ENCODE data around the gene CPPED1. TPM values are rescaled to one million over a fixed set of nuclear protein-coding genes. Genes with fewer than 3 reads are reported as not detected.

The CPPED1 gene
- total and polyA plus RNA-seq, 2 donors (not counting 1 experiment from before 2014, with no cell fraction given): 7.4 to 19.8 TPM

GRCh38 chr16:12732600-12732999 lies 71.1 kb downstream of the CPPED1 start:
- no peak overlapping the region for H3K9ac ChIP-seq (ENCODE audit: insufficient read depth, low read length)
- no peaks in the 10 kb centered on the region for H3K79me2 ChIP-seq (ENCODE audit: control insufficient read depth, insufficient read depth, low read length)
- H3K27me3 ChIP-seq (ENCODE audit: control insufficient read depth, insufficient read depth, low read length): no peaks in the 10 kb centered on the region
- H3K4me1 ChIP-seq (ENCODE audit: control insufficient read depth, extremely low read depth, insufficient read depth, low read length): no peaks in the 10 kb centered on the region
- no peak for DNase-seq (ENCODE audit: low read depth in 2 of 2)
- H2AFZ ChIP-seq (ENCODE audit: low read length): no peak overlapping the region
- no peak overlapping the region for H3K4me3 ChIP-seq (replicated peaks in 1 of 4; ENCODE audit: control extremely low read depth in 1 of 4, insufficient read depth in 1 of 4, low read depth in 3 of 4, low read length in 4 of 4)
- no peak overlapping the region for H3K4me2 ChIP-seq (ENCODE audit: extremely low read depth, insufficient read depth, low read length)
- no peaks in the 10 kb centered on the region for H3K9me3 ChIP-seq (ENCODE audit: control insufficient read depth, insufficient read depth, low read depth, low read length)
- H3K27ac ChIP-seq (ENCODE audit: insufficient read depth, low read length): no peak overlapping the region
- no peaks in the 10 kb centered on the region for H4K20me1 ChIP-seq (ENCODE audit: control insufficient read depth, extremely low read depth, insufficient read depth, low read length)
- no peak for TF ChIP-seq CTCF (conservative IDR thresholded peaks at IDR 0.05 in 1 of 2, IDR thresholded peaks at IDR 0.05 in 1 of 2; ENCODE audit: low read depth in 1 of 2, low read length in 2 of 2)
- TF ChIP-seq EZH2 (IDR thresholded peaks at IDR 0.05; ENCODE audit: low read length, missing control alignments): no peak
- H3K36me3 ChIP-seq (ENCODE audit: control insufficient read depth, insufficient read depth, low read length): no peaks in the 10 kb centered on the region

- Histone ChIP-seq H3K27me3 (ENCODE audit: control insufficient read depth, insufficient read depth, low read length) (no peaks in the 10 kb centered on the region), H3K9ac (ENCODE audit: insufficient read depth, low read length) (no peak overlapping the region), H4K20me1 (ENCODE audit: control insufficient read depth, extremely low read depth, insufficient read depth, low read length) (no peaks in the 10 kb centered on the region), H3K27ac (ENCODE audit: insufficient read depth, low read length) (no peak overlapping the region), H3K9me3 (ENCODE audit: control insufficient read depth, insufficient read depth, low read depth, low read length) (no peaks in the 10 kb centered on the region), H3K4me2 (ENCODE audit: extremely low read depth, insufficient read depth, low read length) (no peak overlapping the region), H3K79me2 (ENCODE audit: control insufficient read depth, insufficient read depth, low read length) (no peaks in the 10 kb centered on the region), H3K4me3 (replicated peaks in 1 of 4; ENCODE audit: control extremely low read depth in 1 of 4, insufficient read depth in 1 of 4, low read depth in 3 of 4, low read length in 4 of 4) (no peak overlapping the region), H2AFZ (ENCODE audit: low read length) (no peak overlapping the region), H3K36me3 (ENCODE audit: control insufficient read depth, insufficient read depth, low read length) (no peaks in the 10 kb centered on the region), H3K4me1 (ENCODE audit: control insufficient read depth, extremely low read depth, insufficient read depth, low read length) (no peaks in the 10 kb centered on the region)
- peak; percentile 11 to 72 for DNase-seq (ENCODE audit: low read depth in 2 of 2)
- TF ChIP-seq EZH2 (IDR thresholded peaks at IDR 0.05; ENCODE audit: low read length, missing control alignments) (no peak), CTCF (conservative IDR thresholded peaks at IDR 0.05 in 1 of 2, IDR thresholded peaks at IDR 0.05 in 1 of 2; ENCODE audit: low read depth in 1 of 2, low read length in 2 of 2) (no peak)
Observed at GRCh38 chr16:12729448-12729847, 74.2 kb downstream of the CPPED1 start.

- no peak for DNase-seq (ENCODE audit: low read depth in 2 of 2)
- H3K36me3 ChIP-seq (ENCODE audit: control insufficient read depth, insufficient read depth, low read length): no peaks in the 10 kb centered on the region
- H3K4me2 ChIP-seq (ENCODE audit: extremely low read depth, insufficient read depth, low read length): no peak overlapping the region
- no peaks in the 10 kb centered on the region for H3K79me2 ChIP-seq (ENCODE audit: control insufficient read depth, insufficient read depth, low read length)
- no peaks in the 10 kb centered on the region for H3K9me3 ChIP-seq (ENCODE audit: control insufficient read depth, insufficient read depth, low read depth, low read length)
- TF ChIP-seq EZH2 (IDR thresholded peaks at IDR 0.05; ENCODE audit: low read length, missing control alignments): no peak
- no peak for TF ChIP-seq CTCF (conservative IDR thresholded peaks at IDR 0.05 in 1 of 2, IDR thresholded peaks at IDR 0.05 in 1 of 2; ENCODE audit: low read depth in 1 of 2, low read length in 2 of 2)
- H3K9ac ChIP-seq (ENCODE audit: insufficient read depth, low read length): no peak overlapping the region
- no peak overlapping the region for H2AFZ ChIP-seq (ENCODE audit: low read length)
- H3K4me1 ChIP-seq (ENCODE audit: control insufficient read depth, extremely low read depth, insufficient read depth, low read length): no peaks in the 10 kb centered on the region
- no peaks in the 10 kb centered on the region for H4K20me1 ChIP-seq (ENCODE audit: control insufficient read depth, extremely low read depth, insufficient read depth, low read length)
- H3K27me3 ChIP-seq (ENCODE audit: control insufficient read depth, insufficient read depth, low read length): no peaks in the 10 kb centered on the region
- H3K4me3 ChIP-seq (replicated peaks in 1 of 4; ENCODE audit: control extremely low read depth in 1 of 4, insufficient read depth in 1 of 4, low read depth in 3 of 4, low read length in 4 of 4): no peak overlapping the region
- no peak overlapping the region for H3K27ac ChIP-seq (ENCODE audit: insufficient read depth, low read length)
Observed at GRCh38 chr16:12728469-12728868, 75.2 kb downstream of the CPPED1 start.

All from fibroblast of lung (primary cell).